SK-N-SH (cell line): ENCODE data around the gene ATG9A.

ENCODE experiments used
- GABPA ChIP-seq: IDR thresholded peaks from 2 replicates; pipeline ENCODE4 v1.4.0; 2012; ENCODE audit warnings: low read depth, mild to moderate bottlenecking
- MXI1 ChIP-seq: IDR thresholded peaks from 2 replicates; pipeline ENCODE4 v1.6.1; 2012; ENCODE audit warnings: mild to moderate bottlenecking, low read depth, low read length, improper control_type of control experiment
- POLR2AphosphoS5 ChIP-seq: IDR thresholded peaks from 2 replicates; pipeline ENCODE4 v1.6.1; 2012; ENCODE audit warnings: low read depth, low read length
- TCF12 ChIP-seq: IDR thresholded peaks from 2 replicates; pipeline ENCODE4 v1.4.0; 2012
- YY1 ChIP-seq: IDR thresholded peaks from 2 replicates; pipeline ENCODE4 v1.4.0; 2012; ENCODE audit warnings: low read depth, mild to moderate bottlenecking
- TF ChIP-seq, protein P1 (sequence below): fragments of 200-600 bp; sonication (generic); IDR thresholded peaks from 2 replicates; pipeline ENCODE4 v1.6.1; 2017; ENCODE audit warnings: antibody characterized with exemption, mild to moderate bottlenecking, moderate library complexity
- TF ChIP-seq, protein P2 (sequence below): IDR thresholded peaks from 2 replicates; pipeline ENCODE4; 2012
- TF ChIP-seq, protein P3 (sequence below): IDR thresholded peaks from 2 replicates; pipeline ENCODE4 v1.6.1; 2012; ENCODE audit warnings: mild to moderate bottlenecking, low read depth, low read length, moderate library complexity
- TF ChIP-seq, protein P4 (sequence below): IDR thresholded peaks from 2 replicates; pipeline ENCODE4 v1.4.0; 2012; ENCODE audit warnings: low read depth

DNA sequence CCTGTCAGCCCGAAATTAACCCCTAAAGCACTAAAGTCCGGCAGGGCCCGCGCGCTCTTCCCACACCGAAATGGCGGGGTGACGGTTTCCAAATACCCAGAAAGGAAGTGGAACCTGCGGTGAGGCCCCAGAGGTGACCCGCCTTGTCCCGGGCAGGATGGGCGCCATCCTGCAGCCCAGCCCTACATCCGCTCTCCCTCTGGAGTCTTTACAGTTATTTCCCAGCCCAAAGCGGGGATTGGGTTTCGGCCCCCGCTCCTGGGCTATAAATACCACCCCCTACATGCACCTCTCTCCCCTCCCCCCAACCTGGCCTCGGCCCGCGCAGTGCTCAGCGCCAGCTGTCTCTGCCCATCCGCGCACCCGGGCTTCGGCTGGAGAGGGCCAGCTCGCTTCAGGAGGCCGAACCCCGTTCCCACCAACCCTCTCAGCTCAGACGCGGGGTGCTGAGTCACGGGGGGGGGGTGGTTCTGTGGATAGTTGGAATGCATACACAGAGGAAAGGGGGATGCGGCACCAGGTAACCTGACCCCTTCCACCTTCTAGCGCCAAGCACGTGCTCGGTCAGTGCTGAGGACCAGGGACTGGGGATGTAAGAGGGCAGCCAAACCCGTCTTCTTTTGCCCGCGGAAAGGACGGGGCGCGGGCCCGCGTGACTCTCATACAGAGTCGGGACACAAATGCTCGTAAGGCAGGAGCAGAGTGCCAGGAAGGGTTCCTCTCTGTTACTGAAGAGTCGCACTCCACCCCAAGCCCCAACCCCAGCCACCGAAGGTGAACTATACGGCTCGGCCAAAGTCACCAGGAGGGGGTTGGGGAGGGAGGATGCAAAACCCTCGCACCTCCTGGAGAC is 23.7 kb upstream of the ATG9A start, which contains the start of gene TUBA4B:
- TF ChIP-seq, protein P1, sequence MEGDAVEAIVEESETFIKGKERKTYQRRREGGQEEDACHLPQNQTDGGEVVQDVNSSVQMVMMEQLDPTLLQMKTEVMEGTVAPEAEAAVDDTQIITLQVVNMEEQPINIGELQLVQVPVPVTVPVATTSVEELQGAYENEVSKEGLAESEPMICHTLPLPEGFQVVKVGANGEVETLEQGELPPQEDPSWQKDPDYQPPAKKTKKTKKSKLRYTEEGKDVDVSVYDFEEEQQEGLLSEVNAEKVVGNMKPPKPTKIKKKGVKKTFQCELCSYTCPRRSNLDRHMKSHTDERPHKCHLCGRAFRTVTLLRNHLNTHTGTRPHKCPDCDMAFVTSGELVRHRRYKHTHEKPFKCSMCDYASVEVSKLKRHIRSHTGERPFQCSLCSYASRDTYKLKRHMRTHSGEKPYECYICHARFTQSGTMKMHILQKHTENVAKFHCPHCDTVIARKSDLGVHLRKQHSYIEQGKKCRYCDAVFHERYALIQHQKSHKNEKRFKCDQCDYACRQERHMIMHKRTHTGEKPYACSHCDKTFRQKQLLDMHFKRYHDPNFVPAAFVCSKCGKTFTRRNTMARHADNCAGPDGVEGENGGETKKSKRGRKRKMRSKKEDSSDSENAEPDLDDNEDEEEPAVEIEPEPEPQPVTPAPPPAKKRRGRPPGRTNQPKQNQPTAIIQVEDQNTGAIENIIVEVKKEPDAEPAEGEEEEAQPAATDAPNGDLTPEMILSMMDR: no peak
- TF ChIP-seq YY1: no peak
- TF ChIP-seq, protein P2, sequence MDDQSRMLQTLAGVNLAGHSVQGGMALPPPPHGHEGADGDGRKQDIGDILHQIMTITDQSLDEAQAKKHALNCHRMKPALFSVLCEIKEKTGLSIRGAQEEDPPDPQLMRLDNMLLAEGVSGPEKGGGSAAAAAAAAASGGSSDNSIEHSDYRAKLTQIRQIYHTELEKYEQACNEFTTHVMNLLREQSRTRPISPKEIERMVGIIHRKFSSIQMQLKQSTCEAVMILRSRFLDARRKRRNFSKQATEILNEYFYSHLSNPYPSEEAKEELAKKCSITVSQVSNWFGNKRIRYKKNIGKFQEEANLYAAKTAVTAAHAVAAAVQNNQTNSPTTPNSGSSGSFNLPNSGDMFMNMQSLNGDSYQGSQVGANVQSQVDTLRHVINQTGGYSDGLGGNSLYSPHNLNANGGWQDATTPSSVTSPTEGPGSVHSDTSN: no peak
- no peak for TF ChIP-seq MXI1
- TF ChIP-seq, protein P3, sequence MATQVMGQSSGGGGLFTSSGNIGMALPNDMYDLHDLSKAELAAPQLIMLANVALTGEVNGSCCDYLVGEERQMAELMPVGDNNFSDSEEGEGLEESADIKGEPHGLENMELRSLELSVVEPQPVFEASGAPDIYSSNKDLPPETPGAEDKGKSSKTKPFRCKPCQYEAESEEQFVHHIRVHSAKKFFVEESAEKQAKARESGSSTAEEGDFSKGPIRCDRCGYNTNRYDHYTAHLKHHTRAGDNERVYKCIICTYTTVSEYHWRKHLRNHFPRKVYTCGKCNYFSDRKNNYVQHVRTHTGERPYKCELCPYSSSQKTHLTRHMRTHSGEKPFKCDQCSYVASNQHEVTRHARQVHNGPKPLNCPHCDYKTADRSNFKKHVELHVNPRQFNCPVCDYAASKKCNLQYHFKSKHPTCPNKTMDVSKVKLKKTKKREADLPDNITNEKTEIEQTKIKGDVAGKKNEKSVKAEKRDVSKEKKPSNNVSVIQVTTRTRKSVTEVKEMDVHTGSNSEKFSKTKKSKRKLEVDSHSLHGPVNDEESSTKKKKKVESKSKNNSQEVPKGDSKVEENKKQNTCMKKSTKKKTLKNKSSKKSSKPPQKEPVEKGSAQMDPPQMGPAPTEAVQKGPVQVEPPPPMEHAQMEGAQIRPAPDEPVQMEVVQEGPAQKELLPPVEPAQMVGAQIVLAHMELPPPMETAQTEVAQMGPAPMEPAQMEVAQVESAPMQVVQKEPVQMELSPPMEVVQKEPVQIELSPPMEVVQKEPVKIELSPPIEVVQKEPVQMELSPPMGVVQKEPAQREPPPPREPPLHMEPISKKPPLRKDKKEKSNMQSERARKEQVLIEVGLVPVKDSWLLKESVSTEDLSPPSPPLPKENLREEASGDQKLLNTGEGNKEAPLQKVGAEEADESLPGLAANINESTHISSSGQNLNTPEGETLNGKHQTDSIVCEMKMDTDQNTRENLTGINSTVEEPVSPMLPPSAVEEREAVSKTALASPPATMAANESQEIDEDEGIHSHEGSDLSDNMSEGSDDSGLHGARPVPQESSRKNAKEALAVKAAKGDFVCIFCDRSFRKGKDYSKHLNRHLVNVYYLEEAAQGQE: no peak
- no peak for TF ChIP-seq GABPA
- TF ChIP-seq TCF12: no peak
- TF ChIP-seq POLR2AphosphoS5: no peak
- TF ChIP-seq, protein P4, sequence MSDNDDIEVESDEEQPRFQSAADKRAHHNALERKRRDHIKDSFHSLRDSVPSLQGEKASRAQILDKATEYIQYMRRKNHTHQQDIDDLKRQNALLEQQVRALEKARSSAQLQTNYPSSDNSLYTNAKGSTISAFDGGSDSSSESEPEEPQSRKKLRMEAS: peak; percentile 84
